Astrocyte (in vitro differentiated cells and primary cell): ENCODE measurements around the gene TRHDE.

Source experiments
- EZH2 ChIP-seq: IDR thresholded peaks from 2 replicates; pipeline ENCODE4 v1.6.1; 2012; ENCODE audit warnings: mild to moderate bottlenecking, low read length, inconsistent platforms; ENCODE audit not compliant: insufficient read depth
- TF ChIP-seq, protein P1 (sequence below): IDR thresholded peaks from 2 replicates; pipeline ENCODE4 v1.5.1; 2011; ENCODE audit warnings: low read depth, mild to moderate bottlenecking, inconsistent platforms, low read length, moderate library complexity; ENCODE audit not compliant: insufficient read depth

DNA sequence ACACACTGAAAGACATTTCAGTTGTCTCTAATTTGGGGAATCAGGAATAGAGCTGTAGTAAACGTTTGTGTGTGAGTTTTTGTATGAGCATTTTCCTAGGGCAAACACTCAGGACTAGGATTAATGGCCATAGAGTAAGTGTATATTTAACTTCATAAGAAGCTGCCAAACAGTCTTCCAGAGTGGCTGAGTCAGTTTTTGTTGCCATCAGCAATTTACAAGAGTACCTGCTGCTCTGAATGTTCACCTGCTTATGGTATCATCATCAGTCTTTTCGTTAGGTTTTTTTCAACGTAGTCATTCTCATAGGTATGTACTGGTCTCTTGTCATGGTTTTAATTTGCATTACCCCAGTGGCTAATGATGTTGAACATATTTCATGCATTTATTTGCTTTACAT lies 30.6 kb upstream of the TRHDE start:
- TF ChIP-seq, protein P1, sequence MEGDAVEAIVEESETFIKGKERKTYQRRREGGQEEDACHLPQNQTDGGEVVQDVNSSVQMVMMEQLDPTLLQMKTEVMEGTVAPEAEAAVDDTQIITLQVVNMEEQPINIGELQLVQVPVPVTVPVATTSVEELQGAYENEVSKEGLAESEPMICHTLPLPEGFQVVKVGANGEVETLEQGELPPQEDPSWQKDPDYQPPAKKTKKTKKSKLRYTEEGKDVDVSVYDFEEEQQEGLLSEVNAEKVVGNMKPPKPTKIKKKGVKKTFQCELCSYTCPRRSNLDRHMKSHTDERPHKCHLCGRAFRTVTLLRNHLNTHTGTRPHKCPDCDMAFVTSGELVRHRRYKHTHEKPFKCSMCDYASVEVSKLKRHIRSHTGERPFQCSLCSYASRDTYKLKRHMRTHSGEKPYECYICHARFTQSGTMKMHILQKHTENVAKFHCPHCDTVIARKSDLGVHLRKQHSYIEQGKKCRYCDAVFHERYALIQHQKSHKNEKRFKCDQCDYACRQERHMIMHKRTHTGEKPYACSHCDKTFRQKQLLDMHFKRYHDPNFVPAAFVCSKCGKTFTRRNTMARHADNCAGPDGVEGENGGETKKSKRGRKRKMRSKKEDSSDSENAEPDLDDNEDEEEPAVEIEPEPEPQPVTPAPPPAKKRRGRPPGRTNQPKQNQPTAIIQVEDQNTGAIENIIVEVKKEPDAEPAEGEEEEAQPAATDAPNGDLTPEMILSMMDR, result no peak
- TF ChIP-seq EZH2, result no peak
